Cardiac ventricle fibroblast (primary cell): Measurements from ENCODE around the gene EXOC1L. TPM values are rescaled to one million over a fixed set of nuclear protein-coding genes. Genes with fewer than 3 reads are reported as not detected.

ENCODE experiments used
- total RNA-seq: library from RNA; depleted of rRNA; stranded (reverse); fragments of >200 nt; gene quantifications from 2 replicates; pipeline ENCODE4 v1.2.3, GENCODE V29; 2015

The EXOC1L gene
- not detected in 2 replicates for total RNA-seq

GRCh38 chr4:55819634-55820033 is at the start of gene EXOC1L:
TSS of gene EXOC1L (plus strand) at chr4:55819790. CDS start at chr4:55820027, 237 bp downstream.

GRCh38 chr4:55853484-55854046 is 34.0 kb downstream of the EXOC1L start, which contains the start of gene EXOC1:
TSS of gene EXOC1 (plus strand) at chr4:55853648. CDS start at chr4:55858324, 4,676 bp downstream.

Other genes with a start within 250 kb of the EXOC1L start
- not detected in 2 replicates for gene PDCL2, start 227.5 kb upstream of the EXOC1L start, total RNA-seq
- gene NMU, start 183.5 kb upstream of the EXOC1L start, total RNA-seq, result not detected in 2 replicates
- 24.9 and 26.9 TPM in 2 replicates for gene EXOC1, start 33.9 kb downstream of the EXOC1L start, total RNA-seq
- gene CEP135, start 129.2 kb downstream of the EXOC1L start, total RNA-seq, result 1.3 and 1.6 TPM in 2 replicates